HEK293 (cell line): Measurements from ENCODE around the gene ELOVL4.

ENCODE experiments used
- AEBP2 ChIP-seq: fragments of 450-650 bp; formaldehyde crosslinking; IDR thresholded peaks from 2 replicates; pipeline ENCODE4 v1.5.1; 2016; ENCODE audit warnings: missing biosample characterization, missing genetic modification characterization, borderline replicate concordance
- GLI4 ChIP-seq: fragments of 450-650 bp; formaldehyde crosslinking; IDR thresholded peaks from 2 replicates; pipeline ENCODE4 v1.5.1; 2016; ENCODE audit warnings: missing biosample characterization, missing genetic modification characterization
- GLIS1 ChIP-seq: fragments of 450-650 bp; formaldehyde crosslinking; IDR thresholded peaks from 2 replicates; pipeline ENCODE4 v1.5.1; 2016; ENCODE audit warnings: missing biosample characterization, missing genetic modification characterization
- GLIS2 ChIP-seq: fragments of 450-650 bp; formaldehyde crosslinking; IDR thresholded peaks from 2 replicates; pipeline ENCODE4 v1.5.1; 2016; ENCODE audit warnings: missing biosample characterization, missing genetic modification characterization
- IKZF3 ChIP-seq: fragments of 450-650 bp; IDR thresholded peaks from 2 replicates; pipeline ENCODE4 v1.5.0; 2018; ENCODE audit warnings: missing biosample characterization, mild to moderate bottlenecking, missing genetic modification characterization, moderate library complexity
- KLF10 ChIP-seq: fragments of 450-650 bp; IDR thresholded peaks from 2 replicates; pipeline ENCODE4 v1.5.1; 2018; ENCODE audit warnings: missing biosample characterization, mild to moderate bottlenecking, missing genetic modification characterization
- KLF16 ChIP-seq: fragments of 450-650 bp; formaldehyde crosslinking; IDR thresholded peaks from 2 replicates; pipeline ENCODE4 v1.5.1; 2017; ENCODE audit warnings: missing biosample characterization, missing genetic modification characterization
- KLF8 ChIP-seq: fragments of 450-650 bp; formaldehyde crosslinking; IDR thresholded peaks from 2 replicates; pipeline ENCODE4 v1.5.1; 2016; ENCODE audit warnings: missing biosample characterization, missing genetic modification characterization
- PRDM10 ChIP-seq: fragments of 450-650 bp; formaldehyde crosslinking; IDR thresholded peaks from 2 replicates; pipeline ENCODE4 v1.5.1; 2016; ENCODE audit warnings: missing biosample characterization, missing genetic modification characterization
- SP2 ChIP-seq: fragments of 450-650 bp; formaldehyde crosslinking; IDR thresholded peaks from 2 replicates; pipeline ENCODE4 v1.5.1; 2016; ENCODE audit warnings: missing biosample characterization, missing genetic modification characterization
- SP7 ChIP-seq: fragments of 450-650 bp; formaldehyde crosslinking; IDR thresholded peaks from 2 replicates; pipeline ENCODE4 v1.5.1; 2016; ENCODE audit warnings: missing biosample characterization, missing genetic modification characterization
- TSHZ1 ChIP-seq: fragments of 450-650 bp; formaldehyde crosslinking; IDR thresholded peaks from 2 replicates; pipeline ENCODE4 v1.5.1; 2016; ENCODE audit warnings: missing biosample characterization, missing genetic modification characterization, borderline replicate concordance
- ZBTB20 ChIP-seq: fragments of 450-650 bp; formaldehyde crosslinking; IDR thresholded peaks from 2 replicates; pipeline ENCODE4 v1.5.1; 2016; ENCODE audit warnings: missing biosample characterization, missing genetic modification characterization
- ZBTB48 ChIP-seq: fragments of 450-650 bp; formaldehyde crosslinking; IDR thresholded peaks from 2 replicates; pipeline ENCODE4 v1.5.1; 2016; ENCODE audit warnings: missing biosample characterization, missing genetic modification characterization
- ZNF133 ChIP-seq: fragments of 450-650 bp; formaldehyde crosslinking; IDR thresholded peaks from 2 replicates; pipeline ENCODE4 v1.5.1; 2016; ENCODE audit warnings: missing biosample characterization, missing genetic modification characterization
- ZNF2 ChIP-seq: fragments of 450-650 bp; formaldehyde crosslinking; IDR thresholded peaks from 2 replicates; pipeline ENCODE4 v1.5.1; 2016; ENCODE audit warnings: missing biosample characterization, missing genetic modification characterization
- ZNF221 ChIP-seq: fragments of 450-650 bp; formaldehyde crosslinking; IDR thresholded peaks from 2 replicates; pipeline ENCODE4 v1.5.1; 2017; ENCODE audit warnings: missing biosample characterization, missing genetic modification characterization, borderline replicate concordance
- ZNF335 ChIP-seq: fragments of 450-650 bp; formaldehyde crosslinking; conservative IDR thresholded peaks from 2 replicates; pipeline ENCODE4 v1.5.1; 2016; ENCODE audit warnings: missing biosample characterization, missing genetic modification characterization
- ZNF366 ChIP-seq: fragments of 450-650 bp; formaldehyde crosslinking; conservative IDR thresholded peaks from 2 replicates; pipeline ENCODE4 v1.5.1; 2016; ENCODE audit warnings: missing biosample characterization, missing genetic modification characterization
- ZNF514 ChIP-seq: fragments of 450-650 bp; formaldehyde crosslinking; IDR thresholded peaks from 2 replicates; pipeline ENCODE4 v1.5.1; 2016; ENCODE audit warnings: missing biosample characterization, missing genetic modification characterization
- ZNF544 ChIP-seq: fragments of 450-650 bp; formaldehyde crosslinking; IDR thresholded peaks from 2 replicates; pipeline ENCODE4 v1.5.0; 2017; ENCODE audit warnings: missing biosample characterization, missing genetic modification characterization
- ZNF629 ChIP-seq: fragments of 450-650 bp; formaldehyde crosslinking; IDR thresholded peaks from 2 replicates; pipeline ENCODE4 v1.5.1; 2017; ENCODE audit warnings: missing biosample characterization, missing genetic modification characterization
- ZNF658 ChIP-seq: fragments of 450-650 bp; formaldehyde crosslinking; IDR thresholded peaks from 2 replicates; pipeline ENCODE4; 2016; ENCODE audit warnings: missing biosample characterization, missing genetic modification characterization
- ZNF76 ChIP-seq: fragments of 450-650 bp; formaldehyde crosslinking; IDR thresholded peaks from 2 replicates; pipeline ENCODE4; 2016; ENCODE audit warnings: low read depth, missing biosample characterization, missing genetic modification characterization, borderline replicate concordance
- ZNF768 ChIP-seq: fragments of 450-650 bp; formaldehyde crosslinking; IDR thresholded peaks from 2 replicates; pipeline ENCODE4 v1.5.1; 2018; ENCODE audit warnings: missing biosample characterization, mild to moderate bottlenecking, missing genetic modification characterization
- ZNF777 ChIP-seq: fragments of 450-650 bp; formaldehyde crosslinking; IDR thresholded peaks from 2 replicates; pipeline ENCODE4 v1.5.1; 2017; ENCODE audit warnings: missing biosample characterization, missing genetic modification characterization, borderline replicate concordance
- ZSCAN4 ChIP-seq: fragments of 450-650 bp; formaldehyde crosslinking; IDR thresholded peaks from 2 replicates; pipeline ENCODE4 v1.5.1; 2017; ENCODE audit warnings: missing biosample characterization, missing genetic modification characterization
- TF ChIP-seq, protein P1 (sequence below): IDR thresholded peaks from 2 replicates; pipeline ENCODE4 v1.6.1; 2011; ENCODE audit warnings: mild to moderate bottlenecking, low read depth, low read length, borderline replicate concordance

ELOVL4 gene

DNA sequence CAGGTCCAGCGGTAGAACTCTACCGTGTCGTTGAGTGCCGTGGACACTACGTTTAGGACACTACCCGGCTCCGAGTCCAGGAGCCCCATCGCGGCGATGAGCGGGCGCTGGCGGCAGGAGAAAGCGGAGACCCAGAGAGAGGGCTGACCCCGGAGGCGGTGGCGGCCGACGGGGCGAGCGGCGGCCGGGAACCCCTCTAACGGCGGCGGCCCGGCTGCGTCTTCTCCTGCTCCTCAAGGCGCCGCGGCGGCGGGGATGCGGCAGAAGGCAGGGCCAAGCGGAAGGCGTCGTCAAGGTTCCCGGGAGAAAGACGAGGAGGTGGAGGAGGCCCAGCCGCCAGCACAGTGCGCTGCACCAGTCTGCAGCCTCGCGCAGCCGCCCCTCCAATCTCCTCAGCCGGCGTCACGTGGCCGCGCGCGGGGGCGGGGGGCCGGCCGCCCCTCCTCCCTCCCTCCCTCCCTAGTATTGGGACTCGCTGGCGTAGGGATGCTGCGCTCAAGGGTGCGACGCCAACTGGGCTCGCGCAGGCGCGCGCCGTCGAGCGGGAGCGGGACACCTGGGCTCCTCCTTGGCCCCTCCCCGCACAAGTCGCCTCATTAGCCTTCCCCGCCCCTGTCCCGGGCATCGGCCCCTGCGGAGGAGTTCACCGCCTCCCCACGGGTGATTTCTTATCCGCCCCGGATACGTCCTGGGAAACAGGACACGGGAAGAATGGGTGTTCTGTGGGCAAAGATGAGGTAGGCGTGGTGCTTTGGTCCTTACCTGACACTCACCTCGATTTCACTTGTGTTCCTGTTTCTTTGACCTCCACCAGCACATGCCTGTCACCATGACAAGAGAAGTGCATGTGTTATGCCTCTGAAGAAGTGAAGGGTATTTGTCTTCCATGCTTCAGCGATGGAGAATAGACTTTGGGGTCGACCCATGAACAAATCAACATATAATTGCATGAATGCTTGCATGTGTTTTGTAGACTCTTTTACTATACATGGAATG, at the start of gene ELOVL4 (continued):
- TF ChIP-seq PRDM10 (tag by site-specific recombination) (peak; percentile 55; the same call in 1 of the 2 replicates), ZNF514 (tag by site-specific recombination) (no peak), ZNF658 (tag by site-specific recombination) (no peak), ZNF335 (tag by site-specific recombination) (0 out of 2 replicates have a peak, but pooled peaks have one; percentile 55), ZNF221 (tag by site-specific recombination) (0 out of 2 replicates have a peak, but pooled peaks have one; percentile 42), GLIS2 (peak; percentile 33), SP2 (peak; percentile 92), GLIS1 (peak; percentile 26; the same call in 1 of the 2 replicates), SP7 (tag by site-specific recombination) (peak; percentile 55; the same call in 1 of the 2 replicates), ZNF777 (tag by site-specific recombination) (peak; percentile 76; the same call in 1 of the 2 replicates), ZNF629 (tag by site-specific recombination) (peak; percentile 45; the same call in 1 of the 2 replicates), GLI4 (tag by site-specific recombination) (peak; percentile 57; the same call in 1 of the 2 replicates), ZNF2 (tag by site-specific recombination) (peak; percentile 75; the same call in 1 of the 2 replicates), TSHZ1 (tag by site-specific recombination) (no peak), ZNF768 (tag by site-specific recombination) (no peak), ZNF366 (tag by site-specific recombination) (peak; percentile 52), ZNF76 (tag by site-specific recombination) (peak; percentile 53; the same call in 1 of the 2 replicates), IKZF3 (tag by site-specific recombination) (peak; percentile 45; the same call in 1 of the 2 replicates), ZNF544 (tag by site-specific recombination) (no peak), AEBP2 (tag by site-specific recombination) (no peak), ZBTB20 (tag by site-specific recombination) (peak; percentile 67), ZBTB48 (tag by site-specific recombination) (peak; percentile 36; the same call in 1 of the 2 replicates), ZSCAN4 (tag by site-specific recombination) (no peak), KLF16 (tag by site-specific recombination) (peak; percentile 70; the same call in 1 of the 2 replicates), ZNF133 (tag by site-specific recombination) (no peak), KLF10 (peak; percentile 52; the same call in 1 of the 2 replicates), KLF8 (peak; percentile 35; the same call in 1 of the 2 replicates)
- TF ChIP-seq, protein P1, sequence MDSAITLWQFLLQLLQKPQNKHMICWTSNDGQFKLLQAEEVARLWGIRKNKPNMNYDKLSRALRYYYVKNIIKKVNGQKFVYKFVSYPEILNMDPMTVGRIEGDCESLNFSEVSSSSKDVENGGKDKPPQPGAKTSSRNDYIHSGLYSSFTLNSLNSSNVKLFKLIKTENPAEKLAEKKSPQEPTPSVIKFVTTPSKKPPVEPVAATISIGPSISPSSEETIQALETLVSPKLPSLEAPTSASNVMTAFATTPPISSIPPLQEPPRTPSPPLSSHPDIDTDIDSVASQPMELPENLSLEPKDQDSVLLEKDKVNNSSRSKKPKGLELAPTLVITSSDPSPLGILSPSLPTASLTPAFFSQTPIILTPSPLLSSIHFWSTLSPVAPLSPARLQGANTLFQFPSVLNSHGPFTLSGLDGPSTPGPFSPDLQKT, result no peak
